NCI-H460 (cell line): Measurements from ENCODE around the gene COPRS. TPM values are rescaled to one million over a fixed set of nuclear protein-coding genes. Genes with fewer than 3 reads are reported as not detected.
A peak's percentile ranks its signal among the peaks of the same experiment; 100 is the strongest.

Source experiments
- DNase-seq: peaks from one replicate; pipeline ENCODE4 v3.0.0-alpha.2; 2016; ENCODE audit warnings: low read depth; ENCODE audit errors: extremely low read depth
- polyA plus RNA-seq: library from polyadenylated mRNA; depleted of rRNA; stranded (reverse); fragments of >200 nt; gene quantifications from 2 replicates; pipeline ENCODE4 v1.2.3, GENCODE V29; 2014; cell fraction: nucleus; rRNA removed
- total RNA-seq: library from RNA; depleted of rRNA; stranded (reverse); fragments of >200 nt; shearing (Covaris generic); gene quantifications from 2 replicates; pipeline ENCODE4 v1.2.3, GENCODE V29; 2014; rRNA removed

COPRS gene
- total RNA-seq, result 69.3 and 85.5 TPM in 2 replicates
- 109 and 120 TPM in 2 replicates for polyA plus RNA-seq

DNA sequence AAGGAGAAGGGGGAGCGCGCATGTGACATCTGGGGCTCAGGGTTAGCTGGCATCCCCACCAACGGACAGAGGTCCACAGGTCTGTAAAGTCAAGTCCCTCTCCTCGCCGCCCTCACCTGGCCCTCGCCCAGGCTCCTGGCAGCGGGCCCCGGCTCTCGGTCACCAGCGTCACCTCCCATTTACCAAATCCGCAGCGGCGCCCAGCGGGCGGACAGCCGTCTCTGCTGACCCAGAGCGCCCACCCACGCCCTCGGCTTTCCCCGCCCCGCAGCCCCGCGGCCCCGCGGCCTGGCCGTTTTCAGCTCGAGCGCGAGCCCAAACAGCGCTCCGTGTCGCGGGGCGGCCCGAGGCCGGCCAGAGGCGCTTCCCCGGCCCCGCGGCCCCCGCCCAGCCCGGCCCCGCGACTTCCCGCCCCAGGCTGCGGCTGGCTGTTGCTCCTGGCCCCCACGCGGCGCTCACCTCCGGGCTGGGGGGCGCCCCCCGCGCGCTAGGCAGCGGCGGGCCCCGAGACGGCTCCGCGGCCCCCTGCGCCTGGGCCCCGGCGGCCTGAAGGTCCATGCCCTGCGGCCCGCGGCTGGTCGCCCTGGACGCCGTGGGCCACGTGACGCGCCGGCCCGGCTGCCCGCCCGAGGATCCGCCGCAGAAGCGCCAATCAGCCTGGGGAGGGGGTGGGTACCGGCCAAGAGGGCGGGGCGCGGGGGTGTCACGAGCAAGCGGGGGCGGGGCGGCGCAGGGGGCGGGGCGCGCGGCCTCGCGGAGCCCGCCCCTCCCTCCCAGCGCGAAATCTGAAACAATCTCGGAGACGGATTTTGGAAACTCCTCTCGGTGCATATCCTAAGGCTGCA lies at the start of gene COPRS:
Gene COPRS (minus strand): TSS at position 603 of the 845 bp plus-strand sequence. CDS start 45 bp downstream, at position 558.
- DNase-seq, result peak; percentile 81

- DNase-seq, result no peak
Measured at GRCh38 chr17:31908386-31908785, 49.3 kb upstream of the COPRS start.

DNA sequence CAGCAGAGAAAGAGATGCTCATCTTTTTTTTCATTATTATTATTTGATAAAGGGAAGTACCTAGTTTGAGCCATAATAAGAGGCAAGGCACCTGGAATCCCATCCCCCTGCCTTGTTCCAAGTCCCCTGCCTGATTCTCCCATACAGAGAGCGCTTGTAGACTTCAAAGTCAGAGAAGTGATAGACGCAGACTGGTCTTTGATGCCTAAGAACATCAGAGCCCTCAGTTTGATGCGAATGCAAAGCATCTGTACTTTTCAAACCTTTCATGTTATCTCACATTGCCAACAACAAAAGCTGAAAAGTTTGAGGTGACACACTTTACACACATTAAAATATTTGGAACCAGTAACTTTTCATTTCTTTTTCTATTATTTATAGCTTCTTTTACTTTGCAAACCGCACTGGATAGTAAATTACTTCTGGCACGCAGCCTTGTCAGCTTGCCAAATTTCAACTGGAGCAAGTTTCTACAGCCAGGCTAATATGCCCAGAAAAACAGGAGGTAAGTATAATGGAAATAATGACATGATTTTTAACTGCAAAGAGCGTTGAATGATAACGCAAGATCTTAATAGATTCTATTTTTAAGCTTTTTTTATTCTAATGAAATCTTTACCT lies 48.4 kb upstream of the COPRS start:
- DNase-seq, result no peak

GRCh38 chr17:31903401-31903800 lies 44.4 kb upstream of the COPRS start:
- no peak for DNase-seq

- no peak for DNase-seq
Measured at GRCh38 chr17:31902693-31903092, 43.6 kb upstream of the COPRS start.

- DNase-seq, result no peak
Measured at GRCh38 chr17:31900877-31901276, 41.8 kb upstream of the COPRS start.

- no peak for DNase-seq
Measured at GRCh38 chr17:31888124-31888523, 29.1 kb upstream of the COPRS start.

GRCh38 chr17:31882571-31882970 lies 23.5 kb upstream of the COPRS start:
- no peak for DNase-seq

DNA sequence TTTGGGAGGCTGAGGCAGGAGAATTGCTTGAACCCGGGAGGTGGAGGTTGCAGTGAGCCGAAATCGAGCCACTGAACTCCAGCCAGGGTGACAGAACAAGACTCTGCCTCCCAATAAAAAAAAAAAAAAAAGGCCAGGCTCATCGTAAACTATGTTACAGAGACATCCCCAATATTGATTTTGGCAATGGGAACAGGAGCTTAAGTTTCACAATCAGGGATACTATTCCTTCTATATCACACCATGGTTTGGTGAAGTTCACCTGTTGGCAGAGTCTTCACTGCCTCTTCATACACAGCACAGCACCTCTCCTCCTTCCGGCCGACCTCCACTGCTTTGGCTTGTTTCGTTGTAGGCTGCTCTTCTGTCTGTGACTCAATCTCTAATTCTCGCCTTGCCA lies 21.3 kb upstream of the COPRS start:
- DNase-seq, result no peak

GRCh38 chr17:31878703-31879073 lies 19.6 kb upstream of the COPRS start:
- no peak for DNase-seq

DNA sequence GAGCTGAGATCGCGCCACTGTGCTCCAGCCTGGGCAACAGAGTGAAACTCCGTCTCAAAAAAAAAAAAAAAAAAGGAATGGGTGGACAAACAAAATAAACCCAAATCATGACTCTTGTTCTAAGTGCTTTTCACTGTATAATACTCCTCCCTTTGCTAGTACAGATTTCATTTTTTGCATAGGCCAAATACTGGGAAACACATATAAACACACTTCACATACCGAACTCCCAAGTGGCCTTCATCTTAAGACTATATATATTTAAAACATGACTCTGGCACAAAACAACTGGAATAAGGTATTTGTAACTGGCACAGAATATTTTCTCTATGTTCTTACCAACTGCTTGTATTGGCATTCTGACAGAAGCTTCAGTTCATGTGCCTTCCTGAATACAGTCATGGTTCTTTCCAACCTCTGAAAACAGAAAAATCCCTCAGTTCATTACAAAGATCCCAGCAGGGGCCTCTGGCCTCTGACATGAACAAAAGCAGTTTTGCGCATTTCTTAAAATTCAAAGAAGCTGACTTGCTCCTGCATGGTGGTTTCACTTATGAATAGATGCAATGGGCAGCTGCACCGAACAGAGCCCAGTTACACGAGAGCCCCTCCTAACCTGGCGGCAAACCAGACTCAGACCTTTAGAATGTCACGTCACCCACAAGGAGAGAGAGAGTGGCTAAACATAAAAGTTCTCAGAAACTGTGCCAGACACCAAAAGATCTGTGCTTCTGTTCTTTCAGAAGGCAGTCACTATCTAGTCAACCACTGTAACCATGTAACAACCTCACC lies 19.1 kb upstream of the COPRS start:
- DNase-seq, result no peak

- DNase-seq, result no peak
Measured at GRCh38 chr17:31877341-31877740, 18.3 kb upstream of the COPRS start.

GRCh38 chr17:31875081-31875480 lies 16.0 kb upstream of the COPRS start:
- no peak for DNase-seq

GRCh38 chr17:31869797-31870568 lies 10.9 kb upstream of the COPRS start:
- DNase-seq, result no peak

DNA sequence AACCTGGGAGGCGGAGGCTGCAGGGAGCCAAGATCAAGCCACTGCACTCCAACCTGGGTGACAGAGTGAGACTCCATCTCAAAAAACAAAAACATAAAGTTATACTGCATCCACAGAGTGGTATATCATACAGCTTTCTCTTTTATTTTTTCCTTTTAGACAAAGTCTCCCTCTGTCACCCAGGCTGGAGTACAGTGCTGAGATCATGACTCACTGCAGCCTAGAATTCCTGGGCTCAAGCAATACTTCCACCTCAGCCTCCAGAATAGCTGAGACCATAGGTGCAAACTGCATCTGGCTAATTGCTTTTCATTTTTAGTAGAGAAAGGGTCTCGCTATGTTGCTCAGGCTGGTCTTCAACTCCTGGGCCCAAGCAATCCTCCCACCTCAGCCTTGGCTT lies 10.0 kb upstream of the COPRS start:
- no peak for DNase-seq

DNA sequence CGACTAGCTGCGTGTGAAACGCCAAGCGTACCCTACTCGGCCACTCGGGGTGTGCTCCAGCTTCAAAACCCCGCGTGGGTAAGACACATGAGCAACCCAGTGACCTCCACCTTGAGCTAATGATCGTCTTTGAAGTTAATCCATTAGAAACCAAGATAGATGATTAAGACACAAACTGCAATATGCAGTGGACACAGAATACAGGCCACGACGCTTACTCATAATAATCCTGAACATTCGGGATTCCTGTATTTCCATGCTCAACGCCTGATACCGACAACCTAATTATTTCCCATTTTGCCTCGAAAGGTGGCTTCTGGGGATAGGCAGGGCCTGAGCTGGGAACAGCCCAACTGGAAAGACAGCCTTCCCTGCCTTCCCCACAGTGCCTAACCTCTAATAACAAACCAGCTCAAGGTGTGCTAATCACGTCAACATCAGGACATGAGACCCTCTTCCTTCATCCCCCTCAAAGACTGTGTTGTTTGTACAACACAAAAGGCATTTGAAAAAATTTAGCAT lies 504 bp upstream of the COPRS start:
- no peak for DNase-seq

GRCh38 chr17:31857920-31858641 lies 963 bp downstream of the COPRS start:
- no peak for DNase-seq

- DNase-seq, result no peak
Measured at GRCh38 chr17:31856750-31857149, 2.3 kb downstream of the COPRS start.

GRCh38 chr17:31854672-31855071 lies 4.4 kb downstream of the COPRS start:
- DNase-seq, result no peak
